Naive thymus-derived CD8-positive, alpha-beta T cell (primary cell): Measurements from ENCODE around the gene SYT1. TPM values are rescaled to one million over a fixed set of nuclear protein-coding genes. Genes with fewer than 3 reads are reported as not detected.
A peak's percentile ranks its signal among the peaks of the same experiment; 100 is the strongest.
"Not testable (repeated sequence)": the region's sequence is repeated elsewhere in the genome, so short reads cannot be mapped to it uniquely, and the experiment has no call there.

ENCODE experiments used
- ATAC-seq, 2 donors: fragments of 150-1000 bp; cut with Tn5 transposase in 1 of 2; sonication (Bioruptor Pico), chemical (Tn5 transposase) in 1 of 2; 1 replicate in 1 of 2; 2 replicates in 1 of 2; pipeline ENCODE4 v1.10.0; 2021; ENCODE audit warnings: mild to moderate bottlenecking in 2 of 2, moderate library complexity in 2 of 2
- POLR2A ChIA-PET: fragments of 350-600 bp; sonication (Branson Sonifier 250); formaldehyde crosslinking; loops from one replicate; lab custom pipeline; 2021; ENCODE audit warnings: antibody characterized with exemption; lab: Charles Lee
- DNase-seq, 10 donors: peaks; one replicate each; pipeline versions ENCODE4 v3.0.0 to v3.0.0-alpha.2; 2020 to 2022
- H3K27ac Mint-ChIP-seq, 10 donors: one replicate each; pipeline ENCODE4 v1.8.0; 2020 to 2022; ENCODE audit warnings: mild to moderate bottlenecking in 10 of 10, mixed read lengths in 10 of 10, moderate library complexity in 4 of 10, inconsistent platforms in 1 of 10
- H3K27me3 Mint-ChIP-seq, 5 donors: one replicate each; pipeline ENCODE4 v1.8.0; 2021 to 2022; ENCODE audit warnings: mixed read lengths in 5 of 5
- H3K36me3 Mint-ChIP-seq, 3 donors: one replicate each; pipeline ENCODE4 v1.8.0; 2020 to 2022; ENCODE audit warnings: mixed read lengths in 3 of 3, mild to moderate bottlenecking in 2 of 3, inconsistent platforms in 1 of 3
- H3K4me1 Mint-ChIP-seq, 4 donors: one replicate each; pipeline ENCODE4 v1.8.0; 2021 to 2022; ENCODE audit warnings: mixed read lengths in 4 of 4
- H3K4me3 Mint-ChIP-seq, 10 donors: one replicate each; pipeline ENCODE4 v1.8.0; 2020 to 2022; ENCODE audit warnings: mild to moderate bottlenecking in 10 of 10, mixed read lengths in 10 of 10, moderate library complexity in 6 of 10, inconsistent platforms in 1 of 10
- H3K9me3 Mint-ChIP-seq, 9 donors: one replicate each; pipeline ENCODE4 v1.8.0; 2020 to 2022; ENCODE audit warnings: mixed read lengths in 9 of 9, mild to moderate bottlenecking in 3 of 9, inconsistent platforms in 1 of 9, moderate library complexity in 1 of 9
- polyA plus RNA-seq, 3 donors: library from polyadenylated mRNA; unstranded; fragments of 300-500 nt; fragmentation: Illumina TruSeq; gene quantifications; one replicate each; pipeline ENCODE4 v1.2.3, GENCODE V29; 2021
- total RNA-seq, 8 experiments: library from RNA in 2 of 8; stranded (reverse) in 2 of 8; gene quantifications; one replicate each; pipeline ENCODE4 v1.2.3 and lab custom pipeline; 2021 to 2026

The SYT1 gene
- total and polyA plus RNA-seq, 5 experiments from 2014 or later, result not detected

DNA sequence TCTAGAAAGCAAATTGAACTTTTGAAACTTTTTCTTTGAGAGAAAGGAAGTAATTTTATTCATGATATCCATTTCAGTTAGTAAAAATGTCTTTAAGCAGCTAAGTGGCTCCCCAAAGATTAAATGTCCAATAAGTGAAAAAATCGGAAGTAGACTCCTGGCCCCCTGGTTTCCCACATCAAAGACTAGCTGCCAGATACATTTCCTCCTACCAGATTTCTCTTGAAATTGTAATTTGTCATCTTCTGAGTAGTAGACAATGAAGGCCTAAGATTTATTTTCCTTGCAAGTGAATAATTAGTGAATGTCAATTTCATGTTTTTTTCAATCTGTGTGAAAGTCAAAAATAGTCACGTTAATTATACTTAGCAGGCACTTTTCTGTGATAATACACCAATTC, 321.9 kb downstream of the SYT1 start:
- Mint-ChIP-seq H3K27me3 (no peaks in the 10 kb centered on the region), H3K9me3 (peaks cover 0 to 8% (median 0%) of the 10 kb centered on the region in 9 donors), H3K4me1 (no peaks in the 10 kb centered on the region), H3K36me3 (no peaks in the 10 kb centered on the region), H3K4me3 (no peak overlapping the region), H3K27ac (no peak overlapping the region)
- ATAC-seq, result no peak
- POLR2A ChIA-PET, result no interaction called here
- no peak for DNase-seq

DNA sequence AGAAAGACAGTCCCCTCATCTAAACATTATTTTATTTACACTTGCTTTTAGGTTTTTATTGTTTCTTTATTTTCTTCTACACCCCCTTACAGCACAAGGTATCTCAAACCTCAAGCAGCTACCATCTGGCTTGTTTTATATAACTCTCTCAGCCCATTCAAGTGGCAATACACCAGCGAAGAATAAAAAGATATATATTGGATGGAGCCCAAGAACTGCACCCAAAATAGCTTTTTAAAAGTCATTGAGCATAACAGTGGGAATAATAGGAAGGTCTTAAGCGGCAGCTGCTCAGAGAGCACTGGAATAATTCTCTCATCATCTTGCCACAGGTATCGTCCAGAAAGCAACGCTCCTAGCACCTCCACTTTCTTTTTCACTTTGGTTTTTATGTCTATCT, 322.5 kb downstream of the SYT1 start:
- Mint-ChIP-seq H3K4me1 (no peaks in the 10 kb centered on the region), H3K9me3 (peaks cover 0 to 8% (median 0%) of the 10 kb centered on the region in 9 donors), H3K27ac (no peak overlapping the region), H3K4me3 (no peak overlapping the region), H3K27me3 (no peaks in the 10 kb centered on the region), H3K36me3 (no peaks in the 10 kb centered on the region)
- ATAC-seq (no peak), DNase-seq (no peak)
- POLR2A ChIA-PET, result no interaction called here

DNA sequence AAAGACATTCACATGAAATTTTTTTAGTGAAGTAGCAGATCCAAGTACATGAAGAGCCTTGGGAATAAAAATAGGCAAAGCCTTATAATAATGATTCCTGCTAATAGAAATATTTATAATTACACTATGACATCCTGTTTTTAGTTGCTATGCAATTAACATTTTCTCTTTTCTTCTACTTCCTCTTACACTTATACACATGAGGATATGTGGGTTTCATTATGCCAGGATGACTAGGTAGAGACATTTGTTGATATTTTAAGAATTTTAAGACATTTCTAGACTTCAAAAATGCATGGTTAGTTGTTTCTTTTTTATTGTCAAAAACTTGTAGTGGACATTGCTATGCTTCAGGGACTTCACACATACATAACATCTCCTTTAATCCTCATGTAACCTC, 326.8 kb downstream of the SYT1 start:
- Mint-ChIP-seq H3K27me3 (no peaks in the 10 kb centered on the region), H3K9me3 (peaks cover 0 to 2% (median 0%) of the 10 kb centered on the region in 9 donors), H3K36me3 (no peaks in the 10 kb centered on the region), H3K4me3 (no peak overlapping the region), H3K27ac (no peak overlapping the region), H3K4me1 (no peaks in the 10 kb centered on the region)
- POLR2A ChIA-PET, result no interaction called here
- DNase-seq (no peak), ATAC-seq (no peak)

DNA sequence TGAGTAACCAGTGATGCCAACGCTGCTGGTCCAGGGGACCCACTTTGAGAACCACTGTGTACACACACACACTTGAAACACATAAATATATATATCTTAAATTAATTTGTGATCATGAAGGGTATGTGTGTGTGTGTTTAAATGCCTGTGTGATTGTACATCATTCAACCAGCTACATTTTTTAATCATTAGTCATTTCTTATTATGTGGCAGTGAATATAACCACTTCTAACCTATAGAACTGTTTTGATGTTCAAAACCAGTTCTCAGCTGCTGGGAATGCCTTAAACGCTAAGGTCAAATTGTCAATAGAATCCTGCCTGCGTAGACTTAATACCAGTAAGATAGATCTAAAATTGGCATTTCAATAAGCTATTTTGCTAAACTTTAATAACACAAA, 330.0 kb downstream of the SYT1 start:
- H3K36me3 Mint-ChIP-seq, result no peaks in the 10 kb centered on the region
- no peak overlapping the region for H3K4me3 Mint-ChIP-seq
- H3K4me1 Mint-ChIP-seq, result no peaks in the 10 kb centered on the region
- ATAC-seq (no peak), DNase-seq (no peak)
- H3K9me3 Mint-ChIP-seq, result peaks cover 0 to 3% (median 0%) of the 10 kb centered on the region in 9 donors
- no peak overlapping the region for H3K27ac Mint-ChIP-seq
- no peaks in the 10 kb centered on the region for H3K27me3 Mint-ChIP-seq
- POLR2A ChIA-PET, result no interaction called here

DNA sequence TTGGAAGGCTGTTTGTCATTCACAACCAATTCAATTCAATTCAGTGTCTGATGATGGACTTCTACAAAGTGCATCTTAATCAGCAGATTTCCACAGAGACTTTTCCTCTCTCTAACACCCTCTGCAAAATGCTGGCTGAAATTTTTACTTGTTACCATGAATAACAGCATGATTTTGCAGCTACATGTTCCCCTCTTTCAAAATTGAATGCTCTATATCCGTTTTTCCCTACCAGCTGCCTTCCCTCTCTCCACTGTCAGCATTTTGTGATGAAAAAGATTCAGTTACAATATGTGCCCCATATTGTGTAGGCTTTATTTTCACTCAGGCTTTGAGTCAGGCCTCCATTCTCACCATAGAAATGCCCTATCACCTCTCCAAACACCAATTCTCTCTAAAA, 334.6 kb downstream of the SYT1 start:
- no peak overlapping the region for H3K4me3 Mint-ChIP-seq
- POLR2A ChIA-PET, result no interaction called here
- H3K27ac Mint-ChIP-seq, result peak overlapping the region in 1 of 10 donors; percentile 61

DNA sequence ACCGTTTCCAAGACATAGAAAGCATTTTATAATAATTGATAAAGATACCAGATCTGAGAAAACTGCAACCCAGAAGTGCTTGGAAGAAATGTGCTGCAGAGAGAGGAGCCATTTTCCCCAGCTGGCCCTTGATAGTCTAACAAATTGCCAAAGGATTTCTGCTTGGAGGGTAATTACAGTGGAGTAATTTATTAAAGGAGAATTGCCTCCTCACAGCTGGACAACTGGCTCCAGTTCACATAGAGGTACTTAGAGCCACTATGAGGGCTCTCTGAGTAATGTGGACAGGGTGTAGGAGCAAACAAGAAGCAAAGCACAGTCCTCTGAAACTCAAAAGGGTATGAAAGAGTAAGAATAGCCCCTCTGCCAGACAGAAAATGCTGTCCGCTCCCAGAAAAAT, 335.6 kb downstream of the SYT1 start:
- H3K27me3 Mint-ChIP-seq, result no peaks in the 10 kb centered on the region
- no peak for ATAC-seq
- POLR2A ChIA-PET, result no interaction called here

More for the DNA sequence above, 334.6 kb downstream of the SYT1 start:
- Mint-ChIP-seq H3K9me3 (peaks cover 0 to 3% (median 0%) of the 10 kb centered on the region in 9 donors), H3K36me3 (no peaks in the 10 kb centered on the region), H3K4me1 (no peaks in the 10 kb centered on the region), H3K27me3 (no peaks in the 10 kb centered on the region)
- ATAC-seq (no peak), DNase-seq (no peak)

DNA sequence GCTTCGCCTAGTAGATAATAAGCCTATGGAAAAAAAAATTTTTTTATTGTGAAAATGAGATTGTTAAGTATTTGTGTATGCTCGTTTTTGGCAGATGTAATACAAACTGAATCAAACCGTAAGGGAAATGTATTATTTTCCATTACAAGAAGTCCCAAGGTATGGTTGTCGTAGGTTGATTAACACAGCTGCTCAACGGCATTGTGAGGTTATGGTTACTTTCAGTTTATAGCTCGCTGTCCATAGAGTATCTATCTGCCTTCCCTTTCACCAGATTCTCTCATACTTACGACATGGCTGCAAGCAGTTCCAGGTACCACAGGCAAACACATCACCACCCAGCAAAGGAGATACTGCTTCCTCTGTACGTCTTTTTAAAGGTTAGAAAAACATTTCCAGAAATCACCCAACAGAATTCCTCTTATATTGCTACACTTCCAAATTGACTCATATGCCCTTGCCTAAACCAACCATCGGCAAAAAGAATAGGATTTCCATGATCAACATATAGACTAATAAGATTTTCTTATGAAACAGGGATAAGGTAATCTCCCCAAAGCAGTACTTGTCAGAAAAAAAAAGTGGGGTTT, 338.6 kb downstream of the SYT1 start:
- POLR2A ChIA-PET, result no interaction called here
- no peak for DNase-seq

More for the DNA sequence above, 335.6 kb downstream of the SYT1 start:
- Mint-ChIP-seq H3K9me3 (peaks cover 0 to 3% (median 0%) of the 10 kb centered on the region in 9 donors), H3K4me3 (no peak overlapping the region), H3K36me3 (no peaks in the 10 kb centered on the region), H3K27ac (no peak overlapping the region), H3K4me1 (no peaks in the 10 kb centered on the region)
- DNase-seq, result no peak

DNA sequence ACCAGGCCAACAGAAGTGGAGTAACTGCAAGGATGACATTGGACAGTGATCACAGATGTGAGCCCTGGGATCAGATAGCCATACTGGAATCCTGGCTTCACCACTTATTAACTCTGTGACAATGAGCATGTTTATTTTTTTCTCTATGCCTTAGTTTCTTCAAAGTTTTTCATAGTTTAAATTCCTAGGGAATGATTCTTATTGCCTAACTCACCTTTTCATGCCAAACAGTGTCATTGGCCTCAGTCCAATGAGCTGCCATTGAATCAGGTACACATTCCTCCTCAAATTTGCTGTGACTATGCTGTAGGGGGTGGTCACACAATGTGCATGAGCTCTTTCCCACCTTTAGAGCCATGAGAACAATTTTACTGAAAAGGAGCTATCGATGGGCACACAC, 342.3 kb downstream of the SYT1 start:
- POLR2A ChIA-PET, result no interaction called here
- ATAC-seq, result no peak
- no peak for DNase-seq
- no peaks in the 10 kb centered on the region for H3K36me3 Mint-ChIP-seq
- H3K4me3 Mint-ChIP-seq, result no peak overlapping the region
- no peaks in the 10 kb centered on the region for H3K4me1 Mint-ChIP-seq
- peaks cover 0 to 10% (median 5%) of the 10 kb centered on the region in 9 donors for H3K9me3 Mint-ChIP-seq
- H3K27me3 Mint-ChIP-seq, result no peaks in the 10 kb centered on the region
- no peak overlapping the region for H3K27ac Mint-ChIP-seq

More for the DNA sequence above, 338.6 kb downstream of the SYT1 start:
- Mint-ChIP-seq H3K4me1 (no peaks in the 10 kb centered on the region), H3K4me3 (no peak overlapping the region), H3K9me3 (peaks cover 0 to 3% (median 0%) of the 10 kb centered on the region in 9 donors), H3K27ac (no peak overlapping the region), H3K27me3 (no peaks in the 10 kb centered on the region), H3K36me3 (no peaks in the 10 kb centered on the region)
- no peak for ATAC-seq

DNA sequence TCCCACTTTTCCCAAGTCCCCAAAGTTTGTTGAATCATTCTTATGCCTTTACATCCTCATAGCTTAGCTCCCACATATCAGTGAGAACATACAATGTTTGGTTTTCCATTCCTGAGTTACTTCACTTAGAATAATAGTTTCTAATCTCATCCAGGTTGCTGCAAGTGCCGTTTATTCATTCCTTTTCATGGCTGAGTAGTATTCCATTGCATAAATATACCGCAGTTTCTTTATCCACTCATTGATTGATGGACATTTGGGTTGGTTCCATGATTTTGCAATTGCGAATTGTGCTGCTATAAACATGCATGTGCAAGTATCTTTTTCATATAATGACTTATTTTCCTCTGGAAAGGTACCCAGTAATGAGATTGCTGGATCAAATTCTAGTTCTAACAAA, 345.8 kb downstream of the SYT1 start:
- POLR2A ChIA-PET, DNase-seq, H3K9me3 Mint-ChIP-seq, ATAC-seq, H3K36me3 Mint-ChIP-seq, H3K27ac Mint-ChIP-seq, H3K27me3 Mint-ChIP-seq, H3K4me3 Mint-ChIP-seq, H3K4me1 Mint-ChIP-seq: not testable (repeated sequence)

DNA sequence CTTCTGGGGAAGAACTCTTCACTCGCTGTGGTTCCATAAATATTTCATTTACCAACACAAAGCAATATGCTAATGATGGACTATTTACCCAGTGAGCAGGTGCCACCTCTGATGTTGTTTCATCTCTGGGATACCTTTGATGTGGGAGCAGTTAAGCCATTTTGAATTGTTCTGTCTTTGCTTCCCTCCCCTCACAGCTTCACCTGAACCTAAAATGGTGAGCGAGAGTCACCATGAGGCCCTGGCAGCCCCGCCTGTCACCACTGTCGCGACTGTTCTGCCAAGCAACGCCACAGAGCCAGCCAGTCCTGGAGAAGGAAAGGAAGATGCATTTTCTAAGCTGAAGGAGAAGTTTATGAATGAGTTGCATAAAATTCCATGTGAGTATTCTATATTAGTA, 352.7 kb downstream of the SYT1 start:
- H3K27me3 Mint-ChIP-seq, result no peaks in the 10 kb centered on the region
- DNase-seq (no peak), ATAC-seq (no peak)
- H3K27ac Mint-ChIP-seq, result no peak overlapping the region
- no peaks in the 10 kb centered on the region for H3K36me3 Mint-ChIP-seq
- no peaks in the 10 kb centered on the region for H3K4me1 Mint-ChIP-seq
- H3K9me3 Mint-ChIP-seq, result peaks cover 3 to 28% (median 12%) of the 10 kb centered on the region in 9 donors
- POLR2A ChIA-PET, result no interaction called here
- H3K4me3 Mint-ChIP-seq, result no peak overlapping the region

DNA sequence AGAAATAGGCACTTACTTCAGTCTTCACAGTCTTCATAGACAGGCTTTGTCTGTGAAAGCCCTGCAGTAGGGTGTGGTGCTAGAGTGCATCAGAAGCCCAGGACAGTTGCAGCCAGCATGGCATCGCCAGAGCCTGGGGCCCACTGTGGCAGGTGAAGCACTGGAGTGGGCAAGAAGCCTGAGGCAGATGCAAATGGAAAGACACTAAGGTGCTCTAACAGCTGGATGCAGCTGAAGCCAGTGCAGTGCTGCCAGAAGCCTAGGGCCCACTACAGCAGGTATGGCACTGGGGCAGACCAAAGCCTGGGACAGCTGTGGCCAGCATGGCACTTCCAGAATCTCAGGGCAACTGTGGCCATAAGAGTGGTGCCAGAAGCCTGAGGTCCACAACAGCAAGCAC, 358.6 kb downstream of the SYT1 start:
- no peak overlapping the region for H3K27ac Mint-ChIP-seq
- POLR2A ChIA-PET, result no interaction called here
- no peak for ATAC-seq
- H3K36me3 Mint-ChIP-seq, result peaks cover 0 to 6% (median 0%) of the 10 kb centered on the region in 3 donors
- peaks cover 11 to 43% (median 18%) of the 10 kb centered on the region in 9 donors for H3K9me3 Mint-ChIP-seq
- no peak for DNase-seq
- H3K4me3 Mint-ChIP-seq, result no peak overlapping the region
- H3K27me3 Mint-ChIP-seq, result no peaks in the 10 kb centered on the region
- no peaks in the 10 kb centered on the region for H3K4me1 Mint-ChIP-seq

DNA sequence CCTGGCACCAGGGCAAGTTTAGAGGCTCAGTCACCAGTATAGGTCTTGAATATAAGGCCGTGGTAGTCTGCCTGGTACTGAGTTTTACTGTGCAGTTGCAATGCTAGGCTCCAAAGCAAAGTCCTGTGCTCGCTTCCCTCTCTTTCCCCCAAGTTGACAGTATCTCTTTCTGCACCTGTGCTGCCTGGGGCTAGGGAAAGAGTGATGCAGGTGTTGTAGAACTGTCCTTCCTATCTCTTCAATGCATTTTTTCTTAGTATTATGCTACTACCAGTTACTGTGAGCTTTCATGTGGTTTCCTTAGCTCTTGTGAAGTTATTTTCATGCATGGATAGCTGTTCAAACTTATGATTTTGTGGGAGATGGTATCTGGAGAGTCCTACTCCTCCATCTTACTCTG, 359.2 kb downstream of the SYT1 start:
- Mint-ChIP-seq H3K9me3 (peaks cover 11 to 44% (median 20%) of the 10 kb centered on the region in 9 donors), H3K4me3 (no peak overlapping the region), H3K4me1 (no peaks in the 10 kb centered on the region), H3K27ac (no peak overlapping the region), H3K27me3 (no peaks in the 10 kb centered on the region), H3K36me3 (peaks cover 0 to 6% (median 0%) of the 10 kb centered on the region in 3 donors)
- no peak for DNase-seq
- ATAC-seq, result no peak
- POLR2A ChIA-PET, result no interaction called here

DNA sequence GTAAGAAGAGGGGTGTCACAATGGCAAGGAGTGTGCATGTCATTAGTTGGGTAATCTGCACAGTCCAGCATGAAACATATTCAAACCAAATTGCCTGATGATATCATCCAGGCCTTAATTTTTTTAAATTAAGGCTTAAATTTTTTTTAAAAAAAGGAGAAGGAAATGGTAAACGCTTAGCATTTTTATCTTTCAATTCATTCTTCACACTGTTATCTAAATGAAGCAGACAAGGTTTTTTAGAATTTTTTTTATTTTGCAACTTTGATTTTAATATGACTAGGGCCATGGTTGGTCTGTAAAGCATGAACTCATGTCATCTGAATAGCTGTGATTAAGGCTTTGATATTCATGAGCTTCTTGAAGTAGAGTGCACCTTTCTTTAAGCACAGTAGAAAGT, 362.5 kb downstream of the SYT1 start:
- POLR2A ChIA-PET, result no interaction called here
- Mint-ChIP-seq H3K4me1 (no peaks in the 10 kb centered on the region), H3K27me3 (no peaks in the 10 kb centered on the region), H3K27ac (no peak overlapping the region), H3K9me3 (peaks cover 7 to 26% (median 13%) of the 10 kb centered on the region in 9 donors), H3K36me3 (peaks cover 0 to 6% (median 0%) of the 10 kb centered on the region in 3 donors), H3K4me3 (no peak overlapping the region)
- DNase-seq (no peak), ATAC-seq (no peak)

DNA sequence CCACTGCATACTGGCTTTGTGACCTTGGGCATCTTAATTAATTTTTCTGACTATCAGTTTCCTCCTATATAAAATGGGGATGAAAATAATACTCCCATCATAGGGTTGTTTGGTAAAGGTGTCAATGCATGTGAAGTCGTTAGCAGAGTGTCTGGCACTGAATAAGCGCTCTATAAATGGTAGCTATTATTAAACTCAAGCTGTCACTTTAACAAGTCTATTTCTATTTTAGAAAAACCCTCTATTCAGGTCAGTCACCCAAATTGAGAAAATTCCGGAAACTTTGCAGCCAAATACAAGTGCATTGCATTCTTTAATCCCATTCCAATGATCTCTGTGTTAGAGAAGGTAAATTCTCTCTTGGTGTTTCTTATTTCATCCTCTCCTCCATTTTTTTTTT, 363.1 kb downstream of the SYT1 start:
- H3K27me3 Mint-ChIP-seq, result no peaks in the 10 kb centered on the region
- no peak overlapping the region for H3K4me3 Mint-ChIP-seq
- no peak for DNase-seq
- no peak overlapping the region for H3K27ac Mint-ChIP-seq
- peaks cover 5 to 22% (median 12%) of the 10 kb centered on the region in 9 donors for H3K9me3 Mint-ChIP-seq
- no peaks in the 10 kb centered on the region for H3K4me1 Mint-ChIP-seq
- ATAC-seq, result no peak
- H3K36me3 Mint-ChIP-seq, result peaks cover 0 to 3% (median 0%) of the 10 kb centered on the region in 3 donors
- POLR2A ChIA-PET, result no interaction called here
